Loucy (cell line): Measurements from ENCODE around the gene TPX2.

Experiments used
- H2AFZ ChIP-seq: fragments of 200-600 bp; sonication (generic); 2 replicates; pipeline ENCODE4 v1.6.0; 2016; ENCODE audit warnings: antibody characterized with exemption, mild to moderate bottlenecking, low read length, moderate library complexity
- H3F3A ChIP-seq: fragments of 200-600 bp; 2 replicates; pipeline ENCODE4 v1.6.0; 2016; ENCODE audit warnings: antibody characterized with exemption, low read depth, mild to moderate bottlenecking
- H3K27me3 ChIP-seq: fragments of 200-600 bp; sonication (generic); 2 replicates; pipeline ENCODE4 v1.6.1; 2014; ENCODE audit warnings: low read length, mild to moderate bottlenecking; ENCODE audit not compliant: insufficient read depth, poor library complexity, severe bottlenecking
- H3K36me3 ChIP-seq: fragments of 200-600 bp; sonication (generic); 2 replicates; pipeline ENCODE4 v1.6.1; 2016; ENCODE audit warnings: low read length; ENCODE audit not compliant: insufficient read depth
- H3K4me1 ChIP-seq: fragments of 200-600 bp; sonication (generic); 2 replicates; pipeline ENCODE4 v1.5.1; 2014; ENCODE audit warnings: low read length, mild to moderate bottlenecking; ENCODE audit not compliant: insufficient read depth, poor library complexity, severe bottlenecking
- H3K4me2 ChIP-seq: fragments of 200-600 bp; sonication (generic); 2 replicates; pipeline ENCODE4 v1.6.0; 2014; ENCODE audit warnings: antibody characterized with exemption, low read length, low read depth, mild to moderate bottlenecking; ENCODE audit not compliant: poor library complexity, severe bottlenecking
- H3K4me3 ChIP-seq: fragments of 200-600 bp; sonication (generic); 2 replicates; pipeline ENCODE4 v1.5.1; 2014; ENCODE audit warnings: low read length, mild to moderate bottlenecking, mixed read lengths; ENCODE audit not compliant: poor library complexity, severe bottlenecking
- H3K79me2 ChIP-seq: fragments of 200-600 bp; sonication (generic); 2 replicates; pipeline ENCODE4 v1.6.1; 2014; ENCODE audit warnings: low read length; ENCODE audit not compliant: insufficient read depth
- H3K9ac ChIP-seq: fragments of 200-600 bp; sonication (generic); 2 replicates; pipeline ENCODE4 v1.6.0; 2014; ENCODE audit warnings: mild to moderate bottlenecking, low read depth, low read length, moderate library complexity; ENCODE audit not compliant: poor library complexity, severe bottlenecking
- H3K9me2 ChIP-seq: fragments of 200-600 bp; sonication (generic); replicated peaks from 2 replicates; pipeline ENCODE4 v1.6.1; 2016; ENCODE audit warnings: low read depth, low read length, mixed read lengths
- H3K9me3 ChIP-seq: fragments of 200-600 bp; sonication (generic); 2 replicates; pipeline ENCODE4 v1.6.1; 2014; ENCODE audit warnings: mild to moderate bottlenecking, antibody characterized with exemption, low read length, low read depth; ENCODE audit not compliant: insufficient read depth
- H4K20me1 ChIP-seq: fragments of 200-600 bp; sonication (generic); 2 replicates; pipeline ENCODE4 v1.6.0; 2014; ENCODE audit warnings: antibody characterized with exemption, low read length, mild to moderate bottlenecking; ENCODE audit not compliant: insufficient read depth, poor library complexity, severe bottlenecking
- CTCF ChIP-seq: fragments of 200-600 bp; sonication (generic); conservative IDR thresholded peaks from 2 replicates; pipeline ENCODE4 v1.5.1; 2014; ENCODE audit warnings: mild to moderate bottlenecking, antibody characterized with exemption, low read length
- EZH2phosphoT487 ChIP-seq: fragments of 200-600 bp; IDR thresholded peaks from 2 replicates; pipeline ENCODE4 v1.6.1; 2018; ENCODE audit warnings: antibody characterized with exemption, mild to moderate bottlenecking, moderate library complexity, borderline replicate concordance

Gene TPX2

GRCh38 chr20:31716818-31717477, 22.1 kb upstream of the TPX2 start:
- Histone ChIP-seq H4K20me1 (peaks cover 73% of the 10 kb centered on the region), H3K4me2 (peak overlapping the region; percentile 98), H3K4me1 (peaks cover 83% of the 10 kb centered on the region), H3K36me3 (peaks cover 12% of the 10 kb centered on the region; the same call in 1 of the 2 replicates), H2AFZ (no peak overlapping the region), H3K9ac (peak overlapping the region; percentile 59), H3K79me2 (peaks cover 100% of the 10 kb centered on the region), H3K4me3 (peak overlapping the region; percentile 62), H3F3A (no peaks in the 10 kb centered on the region), H3K9me3 (no peaks in the 10 kb centered on the region), H3K27me3 (no peaks in the 10 kb centered on the region), H3K9me2 (no peaks in the 10 kb centered on the region)
- TF ChIP-seq CTCF, result no peak
- no peak for TF ChIP-seq EZH2phosphoT487

GRCh38 chr20:31717478-31718201, 21.4 kb upstream of the TPX2 start:
- Histone ChIP-seq H3K4me2 (peak overlapping the region; percentile 98), H2AFZ (no peak overlapping the region), H4K20me1 (peaks cover 66% of the 10 kb centered on the region), H3F3A (no peaks in the 10 kb centered on the region), H3K79me2 (peaks cover 100% of the 10 kb centered on the region), H3K4me1 (peaks cover 76% of the 10 kb centered on the region), H3K9me3 (no peaks in the 10 kb centered on the region), H3K27me3 (no peaks in the 10 kb centered on the region), H3K9ac (peak overlapping the region; percentile 59), H3K4me3 (peak overlapping the region; percentile 62), H3K9me2 (no peaks in the 10 kb centered on the region), H3K36me3 (peaks cover 9% of the 10 kb centered on the region; the same call in 1 of the 2 replicates)
- TF ChIP-seq CTCF, result no peak
- TF ChIP-seq EZH2phosphoT487, result no peak

- Histone ChIP-seq H3K4me2 (peak overlapping the region; percentile 98), H3K36me3 (peaks cover 3% of the 10 kb centered on the region; the same call in 1 of the 2 replicates), H3K4me1 (peaks cover 63% of the 10 kb centered on the region), H4K20me1 (peaks cover 53% of the 10 kb centered on the region), H3K27me3 (no peaks in the 10 kb centered on the region), H3K79me2 (peaks cover 86% of the 10 kb centered on the region), H3K9ac (peak overlapping the region; percentile 99), H2AFZ (no peak overlapping the region), H3K9me3 (no peaks in the 10 kb centered on the region), H3K9me2 (no peaks in the 10 kb centered on the region), H3F3A (no peaks in the 10 kb centered on the region), H3K4me3 (peak overlapping the region; percentile 81)
- no peak for TF ChIP-seq CTCF
- TF ChIP-seq EZH2phosphoT487, result no peak
Observed at GRCh38 chr20:31718952-31719643, 20.0 kb upstream of the TPX2 start.
